ENCODE results near the gene PSORS1C2. TPM values are rescaled to one million over a fixed set of nuclear protein-coding genes. Genes with fewer than 3 reads are reported as not detected.

The PSORS1C2 gene
- total and polyA plus RNA-seq, 8 donors: 0.14 to 0.17 TPM; not detected in 6

DNA sequence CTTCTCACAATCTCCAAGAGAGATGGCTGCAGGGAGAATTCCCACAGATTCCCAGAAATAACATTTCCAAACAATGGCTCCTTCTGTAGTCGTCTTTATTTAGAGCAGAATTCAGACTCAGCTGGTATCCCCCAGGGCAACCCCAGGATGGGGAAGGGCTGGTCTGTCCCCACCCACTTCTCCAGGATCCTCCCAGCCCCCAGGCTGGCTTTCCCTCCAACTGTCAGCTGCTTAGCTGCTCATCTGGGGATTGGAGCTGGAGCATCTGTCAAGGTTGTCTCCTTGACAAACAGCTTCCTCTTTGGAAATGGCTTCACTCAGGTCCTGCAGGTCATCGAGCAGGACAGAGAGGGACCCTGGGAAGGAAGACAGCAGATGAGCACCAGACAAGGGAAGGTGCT is 3.5 kb upstream of the PSORS1C2 start:
- intact Hi-C loops (cut with DNase I): no loop called here
- ATAC-seq (no peak), DNase-seq (no peak)
- Histone ChIP-seq H3K4me1 (peaks cover 0 to 5% of the 10 kb centered on the region in 2 donors), H3K4me3 (no peak overlapping the region), H3K9me3 (no peaks in the 10 kb centered on the region), H3K36me3 (peaks cover 0 to 28% of the 10 kb centered on the region in 2 donors), H3K27ac (no peak overlapping the region), H3K27me3 (no peaks in the 10 kb centered on the region)
- TF ChIP-seq, protein P1, sequence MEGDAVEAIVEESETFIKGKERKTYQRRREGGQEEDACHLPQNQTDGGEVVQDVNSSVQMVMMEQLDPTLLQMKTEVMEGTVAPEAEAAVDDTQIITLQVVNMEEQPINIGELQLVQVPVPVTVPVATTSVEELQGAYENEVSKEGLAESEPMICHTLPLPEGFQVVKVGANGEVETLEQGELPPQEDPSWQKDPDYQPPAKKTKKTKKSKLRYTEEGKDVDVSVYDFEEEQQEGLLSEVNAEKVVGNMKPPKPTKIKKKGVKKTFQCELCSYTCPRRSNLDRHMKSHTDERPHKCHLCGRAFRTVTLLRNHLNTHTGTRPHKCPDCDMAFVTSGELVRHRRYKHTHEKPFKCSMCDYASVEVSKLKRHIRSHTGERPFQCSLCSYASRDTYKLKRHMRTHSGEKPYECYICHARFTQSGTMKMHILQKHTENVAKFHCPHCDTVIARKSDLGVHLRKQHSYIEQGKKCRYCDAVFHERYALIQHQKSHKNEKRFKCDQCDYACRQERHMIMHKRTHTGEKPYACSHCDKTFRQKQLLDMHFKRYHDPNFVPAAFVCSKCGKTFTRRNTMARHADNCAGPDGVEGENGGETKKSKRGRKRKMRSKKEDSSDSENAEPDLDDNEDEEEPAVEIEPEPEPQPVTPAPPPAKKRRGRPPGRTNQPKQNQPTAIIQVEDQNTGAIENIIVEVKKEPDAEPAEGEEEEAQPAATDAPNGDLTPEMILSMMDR (IDR thresholded peaks at IDR 0.05): no peak

GRCh38 chr6:31140643-31141042 is 1.8 kb upstream of the PSORS1C2 start:
- ATAC-seq (no peak), DNase-seq (no peak)
- no peak overlapping the region for H3K4me3 ChIP-seq
- no peaks in the 10 kb centered on the region for H3K9me3 ChIP-seq
- H3K36me3 ChIP-seq: peaks cover 0 to 28% of the 10 kb centered on the region in 2 donors
- H3K27me3 ChIP-seq: no peaks in the 10 kb centered on the region
- intact Hi-C loops (cut with DNase I): no loop called here
- no peak overlapping the region for H3K27ac ChIP-seq
- peaks cover 0 to 5% of the 10 kb centered on the region in 2 donors for H3K4me1 ChIP-seq
- TF ChIP-seq, protein P1 (IDR thresholded peaks at IDR 0.05): no peak

GRCh38 chr6:31139599-31139998 is 733 bp upstream of the PSORS1C2 start:
- peaks cover 0 to 5% of the 10 kb centered on the region in 2 donors for H3K4me1 ChIP-seq
- TF ChIP-seq, protein P1 (IDR thresholded peaks at IDR 0.05): no peak
- H3K36me3 ChIP-seq: peaks cover 0 to 20% of the 10 kb centered on the region in 2 donors
- H3K27me3 ChIP-seq: no peaks in the 10 kb centered on the region
- no peak overlapping the region for H3K4me3 ChIP-seq
- intact Hi-C loops (cut with DNase I): loop anchor here (2.0 to 10.0 kb wide), 3 partner anchors 51 to 228 kb away; no protein-coding TSS in a partner anchor
- H3K27ac ChIP-seq: no peak overlapping the region
- DNase-seq: no peak
- no peaks in the 10 kb centered on the region for H3K9me3 ChIP-seq
- ATAC-seq: no peak

DNA sequence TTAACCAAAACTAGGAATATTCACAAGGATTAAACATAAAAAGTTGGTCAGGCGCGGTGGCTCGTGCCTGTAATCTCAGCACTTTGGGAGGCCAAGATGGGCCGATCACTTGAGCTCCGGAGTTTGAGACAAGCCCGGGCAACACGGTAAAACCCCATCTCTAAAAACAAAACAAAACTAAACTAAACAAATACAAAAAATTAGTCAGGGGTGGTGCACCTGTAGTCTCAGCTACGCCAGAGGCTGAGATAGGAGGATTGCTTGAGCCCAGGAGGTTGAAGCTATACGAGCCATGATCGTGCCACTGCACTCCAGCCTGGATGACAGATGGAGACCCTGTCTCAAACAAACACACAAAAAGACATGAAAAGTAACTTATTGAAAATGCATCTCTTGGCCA is 3.2 kb downstream of the PSORS1C2 start:
- no peak for ATAC-seq
- TF ChIP-seq, protein P1 (IDR thresholded peaks at IDR 0.05): no peak
- no peak for DNase-seq
- Histone ChIP-seq H3K4me1 (peaks cover 0 to 5% of the 10 kb centered on the region in 2 donors), H3K27me3 (no peaks in the 10 kb centered on the region), H3K9me3 (no peaks in the 10 kb centered on the region), H3K36me3 (no peaks in the 10 kb centered on the region), H3K4me3 (no peak overlapping the region), H3K27ac (no peak overlapping the region)
- intact Hi-C loops (cut with DNase I): loop anchor here (5.0 to 10.0 kb wide), 2 partner anchors 59 to 232 kb away; no protein-coding TSS in a partner anchor

GRCh38 chr6:31132806-31133205 is 6.1 kb downstream of the PSORS1C2 start:
- no peak overlapping the region for H3K27ac ChIP-seq
- H3K9me3 ChIP-seq: no peaks in the 10 kb centered on the region
- ATAC-seq: no peak
- TF ChIP-seq, protein P1 (IDR thresholded peaks at IDR 0.05): no peak
- no peak overlapping the region for H3K4me3 ChIP-seq
- H3K4me1 ChIP-seq: peaks cover 0 to 3% of the 10 kb centered on the region in 2 donors
- intact Hi-C loops (cut with DNase I): loop anchor here in 1 of 2 donors (10.0 kb wide), 1 partner anchor 62 kb away; no protein-coding TSS in a partner anchor
- no peak for DNase-seq
- no peaks in the 10 kb centered on the region for H3K27me3 ChIP-seq
- H3K36me3 ChIP-seq: no peaks in the 10 kb centered on the region
